IMR-90 (cell line): ENCODE data around the gene AWAT2. TPM values are rescaled to one million over a fixed set of nuclear protein-coding genes. Genes with fewer than 3 reads are reported as not detected.

Experiments used
- ATAC-seq: fragments of 200-7000 bp; cut with Tn5 transposase; 2 replicates; pipeline ENCODE4 v1.9.1; 2020; ENCODE audit warnings: low read depth, mild to moderate bottlenecking, moderate library complexity
- BruUV-seq: library from RNA; stranded (reverse); fragments of 400-500 nt; replicated peaks from 2 replicates; lab custom pipeline; 2021; lab: Mats Ljungman, UMichigan
- CTCF ChIA-PET: fragments of 300-600 bp; formaldehyde crosslinking; extraction: SDS; loops from one replicate; lab custom pipeline; 2021; ENCODE audit warnings: antibody characterized with exemption; lab: Yijun Ruan, JAX
- POLR2A ChIA-PET: fragments of 300-600 bp; sonication (Branson Sonifier 250); formaldehyde crosslinking; loops from one replicate; lab custom pipeline; 2022; ENCODE audit warnings: antibody characterized with exemption; ENCODE audit not compliant: unreplicated experiment; lab: Charles Lee
- DNase-seq: peaks from one replicate; pipeline ENCODE4 v3.0.0; 2013
- H2AFZ ChIP-seq: replicated peaks from 2 replicates; pipeline ENCODE3; 2013; ENCODE audit warnings: low read length, mild to moderate bottlenecking; ENCODE audit not compliant: poor library complexity
- H2AK5ac ChIP-seq: 2 replicates; pipeline ENCODE4 v1.6.1; 2013; ENCODE audit warnings: low read depth, low read length, inconsistent platforms
- H2AK9ac ChIP-seq: replicated peaks from 2 replicates; pipeline ENCODE3; 2013; ENCODE audit warnings: mild to moderate bottlenecking, low read depth, low read length, moderate library complexity; ENCODE audit not compliant: poor library complexity
- H2BK120ac ChIP-seq: 2 replicates; pipeline ENCODE4 v1.6.1; 2013; ENCODE audit warnings: low read depth, low read length, inconsistent platforms
- H2BK15ac ChIP-seq: 3 replicates; pipeline ENCODE4 v1.6.1; 2013; ENCODE audit warnings: low read depth, low read length, inconsistent platforms
- H2BK20ac ChIP-seq: 2 replicates; pipeline ENCODE4 v1.6.1; 2013; ENCODE audit warnings: low read depth, mild to moderate bottlenecking, inconsistent platforms, low read length, moderate library complexity
- H2BK5ac ChIP-seq: 2 replicates; pipeline ENCODE4 v1.6.1; 2013; ENCODE audit warnings: mild to moderate bottlenecking, low read depth, low read length, inconsistent platforms; ENCODE audit not compliant: poor library complexity, severe bottlenecking
- H3K14ac ChIP-seq: replicated peaks from 2 replicates; pipeline ENCODE4 v1.6.1; 2013; ENCODE audit warnings: low read depth, low read length, inconsistent platforms
- H3K18ac ChIP-seq: 2 replicates; pipeline ENCODE4 v1.6.1; 2013; ENCODE audit warnings: low read depth, low read length, control low read depth
- H3K23ac ChIP-seq: 2 replicates; pipeline ENCODE4 v1.6.1; 2013; ENCODE audit warnings: low read depth, low read length, inconsistent platforms
- H3K27ac ChIP-seq: 2 replicates; pipeline ENCODE4 v1.5.1; 2013; ENCODE audit warnings: mild to moderate bottlenecking, control low read depth, low read length; ENCODE audit not compliant: insufficient read depth
- H3K27me3 ChIP-seq: 2 replicates; pipeline ENCODE4 v1.6.1; 2013; ENCODE audit warnings: low read length; ENCODE audit not compliant: control insufficient read depth, insufficient read depth
- H3K36me3 ChIP-seq: 2 replicates; pipeline ENCODE4 v1.6.1; 2013; ENCODE audit warnings: low read length, mixed read lengths; ENCODE audit not compliant: control insufficient read depth, insufficient read depth
- H3K4ac ChIP-seq: 2 replicates; pipeline ENCODE4 v1.6.1; 2013; ENCODE audit warnings: low read depth, low read length, inconsistent platforms
- H3K4me1 ChIP-seq: 2 replicates; pipeline ENCODE4 v1.6.1; 2013; ENCODE audit warnings: low read length, mixed read lengths; ENCODE audit not compliant: control insufficient read depth, insufficient read depth
- H3K4me2 ChIP-seq: 2 replicates; pipeline ENCODE4 v1.6.1; 2013; ENCODE audit warnings: low read depth, mild to moderate bottlenecking, control low read depth, low read length, moderate library complexity
- H3K4me3 ChIP-seq: 2 replicates; pipeline ENCODE4 v1.5.1; 2013; ENCODE audit warnings: low read depth, mild to moderate bottlenecking, control low read depth, low read length, moderate library complexity; ENCODE audit not compliant: insufficient read depth
- H3K56ac ChIP-seq: 2 replicates; pipeline ENCODE4 v1.6.1; 2013; ENCODE audit warnings: low read length, inconsistent platforms; ENCODE audit not compliant: insufficient read depth; ENCODE audit errors: extremely low read depth
- H3K79me1 ChIP-seq, 2 experiments: 2 replicates each; pipeline ENCODE4 v1.6.1; 2013; ENCODE audit warnings: low read length in 2 of 2, inconsistent platforms in 1 of 2, low read depth in 1 of 2
- H3K9ac ChIP-seq: 2 replicates; pipeline ENCODE4 v1.6.1; 2013; ENCODE audit warnings: low read depth, low read length, control low read depth
- H3K9me1 ChIP-seq: 2 replicates; pipeline ENCODE4 v1.6.1; 2013; ENCODE audit warnings: low read length, inconsistent platforms; ENCODE audit not compliant: insufficient read depth
- H3K9me3 ChIP-seq: 2 replicates; pipeline ENCODE4 v1.6.1; 2013; ENCODE audit warnings: low read length; ENCODE audit not compliant: control insufficient read depth, insufficient read depth
- H4K20me1 ChIP-seq: 2 replicates; pipeline ENCODE4 v1.6.1; 2013; ENCODE audit warnings: low read length, inconsistent platforms; ENCODE audit not compliant: insufficient read depth
- H4K5ac ChIP-seq: 2 replicates; pipeline ENCODE4 v1.6.1; 2013; ENCODE audit warnings: mild to moderate bottlenecking, low read depth, low read length, control low read depth
- H4K8ac ChIP-seq, 2 experiments: 2 replicates each; pipeline ENCODE4 v1.6.1; 2013; ENCODE audit warnings: low read depth in 2 of 2, low read length in 2 of 2, control low read depth in 1 of 2, inconsistent platforms in 1 of 2
- H4K91ac ChIP-seq: 2 replicates; pipeline ENCODE4 v1.6.1; 2013; ENCODE audit warnings: low read depth, low read length, inconsistent platforms; ENCODE audit not compliant: insufficient read depth
- CEBPB ChIP-seq: IDR thresholded peaks from 2 replicates; pipeline ENCODE4 v1.6.1; 2012; ENCODE audit warnings: low read depth, low read length, improper control_type of control experiment
- FOS ChIP-seq: fragments of 150-350 bp; IDR thresholded peaks from 2 replicates; pipeline ENCODE4 v1.6.1; 2016; ENCODE audit warnings: low read depth, low read length
- MAFK ChIP-seq: IDR thresholded peaks from 2 replicates; pipeline ENCODE4 v1.6.1; 2012; ENCODE audit warnings: low read depth, low read length, improper control_type of control experiment
- MXI1 ChIP-seq: IDR thresholded peaks from 2 replicates; pipeline ENCODE4 v1.6.1; 2012; ENCODE audit warnings: low read depth, mild to moderate bottlenecking, low read length, moderate library complexity, borderline replicate concordance
- NFE2L2 ChIP-seq: fragments of 150-350 bp; IDR thresholded peaks from 2 replicates; pipeline ENCODE4 v1.6.1; 2016; ENCODE audit warnings: low read depth, mild to moderate bottlenecking, low read length
- POLR2A ChIP-seq: IDR thresholded peaks from 2 replicates; pipeline ENCODE4 v1.6.1; 2012; ENCODE audit warnings: mild to moderate bottlenecking, low read depth, low read length
- RFX5 ChIP-seq: IDR thresholded peaks from 2 replicates; pipeline ENCODE4 v1.8.0; 2012; ENCODE audit warnings: low read depth, mild to moderate bottlenecking, low read length, moderate library complexity
- SMC3 ChIP-seq: fragments of 150-350 bp; IDR thresholded peaks from 2 replicates; pipeline ENCODE4 v1.6.1; 2016; ENCODE audit warnings: low read depth, mild to moderate bottlenecking, antibody characterized with exemption, low read length, moderate library complexity
- WGBS, 2 experiments: methylation state at CpG; one replicate each; pipeline versions ENCODE4 v1.1.5 to v1.1.7; 2013; ENCODE audit warnings: missing lambda C conversion rate in 2 of 2; ENCODE audit not compliant: insufficient read length in 1 of 2; ENCODE audit errors: extremely low coverage in 2 of 2; 5-methylcytosine and 5-hydroxymethylcytosine counted together
- dilution Hi-C: fragments of 300-500 bp; cut with HindIII; formaldehyde crosslinking; loops from one replicate; pipeline ENCODE4 v1.14.3; 2018; ENCODE audit warnings: low sequenced_read_pairs; ENCODE audit not compliant: unreplicated experiment
- in situ Hi-C: fragments of 300-500 bp; cut with MboI; formaldehyde crosslinking; loops from 3 replicates; pipeline ENCODE4 v1.14.3; 2019; ENCODE audit warnings: low sequenced_read_pairs, inconsistent platforms, mixed read lengths
- intact Hi-C: fragments of 100-400 bp; cut with micrococcal nuclease; formaldehyde crosslinking; loops from 2 replicates; pipeline ENCODE4 v1.10.0; 2022
- polyA plus RNA-seq, 3 experiments: library from polyadenylated mRNA; depleted of rRNA; stranded (reverse); fragments of >200 nt; gene quantifications; 2 replicates each; pipeline ENCODE4 v1.2.3, GENCODE V29; 2012; ENCODE audit warnings: low replicate concordance in 1 of 3
- total RNA-seq: library from RNA; depleted of rRNA; stranded (reverse); fragments of >200 nt; gene quantifications from 2 replicates; pipeline ENCODE4 v1.2.3, GENCODE V29; 2012
- TF ChIP-seq, protein P1 (sequence below): fragments of 150-350 bp; IDR thresholded peaks from 2 replicates; pipeline ENCODE4 v1.6.1; 2017; ENCODE audit warnings: mild to moderate bottlenecking, antibody characterized with exemption, low read length, low read depth
- TF ChIP-seq, protein P2 (sequence below): fragments of 150-350 bp; IDR thresholded peaks from 2 replicates; pipeline ENCODE4 v1.6.1; 2016; ENCODE audit warnings: low read depth, mild to moderate bottlenecking, low read length, moderate library complexity, borderline replicate concordance

Gene AWAT2
- total and polyA plus RNA-seq, 2 of the 4 experiments (the other 2 are of a cell fraction) = under 0.01 TPM; not detected in 1

DNA sequence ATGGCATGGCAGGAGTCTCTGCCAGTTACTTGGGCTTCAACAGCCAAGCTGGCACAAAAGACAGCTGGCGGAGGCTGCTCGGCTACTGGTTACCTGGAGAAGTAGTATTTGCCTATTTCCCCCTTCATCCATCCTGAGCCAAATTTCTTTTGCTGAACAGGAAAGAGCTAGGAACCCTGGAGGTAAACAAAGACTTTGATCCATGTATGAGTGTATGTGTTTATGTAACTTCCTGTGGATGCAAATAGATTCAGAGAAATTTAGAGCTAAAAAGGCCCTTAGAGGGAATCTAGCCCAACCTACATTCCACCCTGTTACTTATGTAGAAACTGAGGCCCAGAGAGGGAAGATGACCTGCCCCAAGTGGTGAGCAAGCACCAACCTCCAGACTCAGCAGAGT is 11.2 kb downstream of the AWAT2 start:
- Histone ChIP-seq H3K4me3 (no peak overlapping the region), H3K4me1 (peaks cover 2% of the 10 kb centered on the region; the same call in 1 of the 2 replicates), H2BK120ac (no peak overlapping the region), H3K4ac (no peak overlapping the region), H2AFZ (no peak overlapping the region), H3K9me3 (no peaks in the 10 kb centered on the region), H2BK5ac (no peak overlapping the region), H4K91ac (no peak overlapping the region), H3K27ac (no peak overlapping the region), H4K8ac (no peak overlapping the region), H3K18ac (no peak overlapping the region), H3K9me1 (no peaks in the 10 kb centered on the region), H3K27me3 (peaks cover 10% of the 10 kb centered on the region; the same call in 1 of the 2 replicates), H3K23ac (no peak overlapping the region), H2AK9ac (no peak overlapping the region), H4K5ac (no peak overlapping the region), H2BK20ac (no peak overlapping the region), H3K36me3 (no peaks in the 10 kb centered on the region), H3K14ac (no peak overlapping the region), H3K56ac (no peak overlapping the region), H2BK15ac (no peak overlapping the region), H4K20me1 (no peaks in the 10 kb centered on the region), H3K9ac (no peak overlapping the region), H3K79me1 (no peaks in the 10 kb centered on the region), H3K4me2 (no peak overlapping the region), H2AK5ac (no peak overlapping the region)
- intact Hi-C loops (loop anchor here (2.0 kb wide), 1 partner anchor 48 kb away; no protein-coding TSS in a partner anchor), dilution Hi-C loops (no loop called here), in situ Hi-C loops (no loop called here)
- POLR2A ChIA-PET = no interaction called here
- DNase-seq (no peak), ATAC-seq (no peak)
- BruUV-seq = no TSS peak
- WGBS, 2 experiments = no CpG with 5 or more reads among the region's 2 CpGs
- CTCF ChIA-PET = no interaction called here
- no peak for TF ChIP-seq POLR2A
- no peak for TF ChIP-seq MAFK
- TF ChIP-seq CEBPB = no peak
- TF ChIP-seq, protein P1, sequence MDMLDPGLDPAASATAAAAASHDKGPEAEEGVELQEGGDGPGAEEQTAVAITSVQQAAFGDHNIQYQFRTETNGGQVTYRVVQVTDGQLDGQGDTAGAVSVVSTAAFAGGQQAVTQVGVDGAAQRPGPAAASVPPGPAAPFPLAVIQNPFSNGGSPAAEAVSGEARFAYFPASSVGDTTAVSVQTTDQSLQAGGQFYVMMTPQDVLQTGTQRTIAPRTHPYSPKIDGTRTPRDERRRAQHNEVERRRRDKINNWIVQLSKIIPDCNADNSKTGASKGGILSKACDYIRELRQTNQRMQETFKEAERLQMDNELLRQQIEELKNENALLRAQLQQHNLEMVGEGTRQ = no peak
- TF ChIP-seq SMC3 = no peak
- no peak for TF ChIP-seq NFE2L2
- TF ChIP-seq, protein P2, sequence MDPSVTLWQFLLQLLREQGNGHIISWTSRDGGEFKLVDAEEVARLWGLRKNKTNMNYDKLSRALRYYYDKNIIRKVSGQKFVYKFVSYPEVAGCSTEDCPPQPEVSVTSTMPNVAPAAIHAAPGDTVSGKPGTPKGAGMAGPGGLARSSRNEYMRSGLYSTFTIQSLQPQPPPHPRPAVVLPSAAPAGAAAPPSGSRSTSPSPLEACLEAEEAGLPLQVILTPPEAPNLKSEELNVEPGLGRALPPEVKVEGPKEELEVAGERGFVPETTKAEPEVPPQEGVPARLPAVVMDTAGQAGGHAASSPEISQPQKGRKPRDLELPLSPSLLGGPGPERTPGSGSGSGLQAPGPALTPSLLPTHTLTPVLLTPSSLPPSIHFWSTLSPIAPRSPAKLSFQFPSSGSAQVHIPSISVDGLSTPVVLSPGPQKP = no peak
- TF ChIP-seq FOS = no peak
- TF ChIP-seq RFX5 = no peak
- no peak for TF ChIP-seq MXI1
